Trophoblast cell (in vitro differentiated cells and primary cell): ENCODE measurements around the gene PRKCE.

Experiments used
- DNase-seq, 2 donors: peaks; one replicate each; pipeline ENCODE4 v3.0.0-alpha.2; 2016
- H2AFZ ChIP-seq: 2 replicates; pipeline ENCODE4 v1.6.1; 2013; ENCODE audit warnings: low read length, moderate library complexity, mild to moderate bottlenecking; ENCODE audit not compliant: insufficient read depth, poor library complexity
- H2AK5ac ChIP-seq: 2 replicates; pipeline ENCODE4 v1.6.1; 2013; ENCODE audit warnings: mild to moderate bottlenecking, low read length
- H2BK120ac ChIP-seq: 2 replicates; pipeline ENCODE4 v1.6.1; 2013; ENCODE audit warnings: low read length, mild to moderate bottlenecking, moderate library complexity; ENCODE audit not compliant: insufficient read depth, poor library complexity
- H2BK12ac ChIP-seq: 2 replicates; pipeline ENCODE4 v1.6.1; 2013; ENCODE audit warnings: mild to moderate bottlenecking, low read length, moderate library complexity
- H2BK5ac ChIP-seq: 2 replicates; pipeline ENCODE4 v1.6.1; 2013; ENCODE audit warnings: low read length, low read depth, moderate library complexity, mild to moderate bottlenecking; ENCODE audit not compliant: poor library complexity
- H3K14ac ChIP-seq: 2 replicates; pipeline ENCODE4 v1.6.1; 2013; ENCODE audit warnings: mild to moderate bottlenecking, low read length
- H3K18ac ChIP-seq: 2 replicates; pipeline ENCODE4 v1.6.1; 2013; ENCODE audit warnings: mild to moderate bottlenecking, low read length
- H3K23ac ChIP-seq: 2 replicates; pipeline ENCODE4 v1.6.1; 2013; ENCODE audit warnings: low read length
- H3K27ac ChIP-seq: 2 replicates; pipeline ENCODE4 v1.5.1; 2013; ENCODE audit warnings: low read depth, mild to moderate bottlenecking, inconsistent platforms, low read length, moderate library complexity
- H3K27me3 ChIP-seq: 2 replicates; pipeline ENCODE4 v1.6.1; 2013; ENCODE audit warnings: inconsistent platforms, mild to moderate bottlenecking, low read length, moderate library complexity; ENCODE audit not compliant: insufficient read depth
- H3K36me3 ChIP-seq, 2 experiments: 1 replicate in 1 of 2; 2 replicates in 1 of 2; pipeline ENCODE4 v1.6.1; 2013; ENCODE audit warnings: low read length in 2 of 2, mild to moderate bottlenecking in 2 of 2, moderate library complexity in 1 of 2; ENCODE audit not compliant: insufficient read depth in 2 of 2, control insufficient read depth in 1 of 2
- H3K4ac ChIP-seq: 2 replicates; pipeline ENCODE4 v1.6.1; 2013; ENCODE audit warnings: low read depth, mild to moderate bottlenecking, low read length, moderate library complexity
- H3K4me1 ChIP-seq, 2 experiments: 1 replicate in 1 of 2; 2 replicates in 1 of 2; pipeline ENCODE4 v1.6.1; 2013; ENCODE audit warnings: low read length in 2 of 2, mild to moderate bottlenecking in 2 of 2, moderate library complexity in 1 of 2; ENCODE audit not compliant: insufficient read depth in 2 of 2, control insufficient read depth in 1 of 2
- H3K4me2 ChIP-seq: 2 replicates; pipeline ENCODE4 v1.6.1; 2013; ENCODE audit warnings: inconsistent platforms, mild to moderate bottlenecking, low read length, moderate library complexity
- H3K4me3 ChIP-seq: 2 replicates; pipeline ENCODE4 v1.5.1; 2013; ENCODE audit warnings: mild to moderate bottlenecking, low read depth, low read length, inconsistent platforms
- H3K79me1 ChIP-seq: one replicate; pipeline ENCODE4 v1.6.1; 2013; ENCODE audit warnings: low read length
- H3K79me2 ChIP-seq: 2 replicates; pipeline ENCODE4 v1.6.1; 2013; ENCODE audit warnings: low read length, mild to moderate bottlenecking; ENCODE audit not compliant: control insufficient read depth, insufficient read depth, poor library complexity
- H3K9ac ChIP-seq: 2 replicates; pipeline ENCODE4 v1.6.1; 2013; ENCODE audit warnings: mild to moderate bottlenecking, low read length
- H3K9me3 ChIP-seq: 2 replicates; pipeline ENCODE4 v1.6.1; 2013; ENCODE audit warnings: low read depth, mild to moderate bottlenecking, control low read depth, inconsistent platforms, low read length; ENCODE audit not compliant: insufficient read depth
- H4K12ac ChIP-seq: 2 replicates; pipeline ENCODE4 v1.6.1; 2013; ENCODE audit warnings: low read depth, mild to moderate bottlenecking, low read length, moderate library complexity
- H4K8ac ChIP-seq: 2 replicates; pipeline ENCODE4 v1.6.1; 2013; ENCODE audit warnings: low read depth, mild to moderate bottlenecking, low read length, moderate library complexity
- H4K91ac ChIP-seq: one replicate; pipeline ENCODE4 v1.6.1; 2013; ENCODE audit warnings: low read depth, mild to moderate bottlenecking, low read length, moderate library complexity
- WGBS: extraction: QIAGEN DNeasy Blood & Tissue Kit; methylation state at CpG from one replicate; pipeline ENCODE4 v1.1.7; 2013; ENCODE audit warnings: missing lambda C conversion rate; ENCODE audit not compliant: insufficient read length, insufficient coverage; ENCODE audit errors: extremely low coverage; 5-methylcytosine and 5-hydroxymethylcytosine counted together

PRKCE gene

DNA sequence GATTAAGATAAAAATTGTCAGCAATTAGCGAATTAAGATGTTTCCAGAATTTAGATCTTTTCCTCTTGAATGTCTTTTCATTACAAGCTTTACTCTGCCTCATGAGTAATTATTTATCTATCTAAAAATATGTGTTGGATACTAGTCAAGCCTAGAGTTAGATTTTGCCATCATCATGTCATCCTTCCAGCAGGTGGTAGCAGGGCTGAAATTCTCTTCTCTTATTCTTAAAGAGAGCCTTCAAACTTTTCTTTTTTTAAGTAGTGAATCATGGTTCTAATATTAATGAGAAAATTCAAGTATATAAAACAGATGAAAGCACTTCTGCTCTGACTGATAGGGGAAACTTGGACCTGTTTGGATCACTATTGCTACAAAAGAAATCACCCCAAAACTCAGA lies 405.1 kb downstream of the PRKCE start:
- no peak overlapping the region for H3K4ac ChIP-seq
- H4K91ac ChIP-seq = no peak overlapping the region
- no peak overlapping the region for H3K4me3 ChIP-seq
- no CpG with 5 or more reads among the region's 1 CpG for WGBS
- no peak for DNase-seq
- no peak overlapping the region for H2AFZ ChIP-seq
- no peaks in the 10 kb centered on the region for H3K27me3 ChIP-seq
- no peak overlapping the region for H3K23ac ChIP-seq
- H3K79me2 ChIP-seq = no peaks in the 10 kb centered on the region
- H3K18ac ChIP-seq = no peak overlapping the region
- no peak overlapping the region for H3K4me2 ChIP-seq
- no peak overlapping the region for H2AK5ac ChIP-seq
- H3K79me1 ChIP-seq = peaks cover 2% of the 10 kb centered on the region
- H3K9me3 ChIP-seq = peaks cover 3% of the 10 kb centered on the region
- H2BK120ac ChIP-seq = no peak overlapping the region
- H3K14ac ChIP-seq = no peak overlapping the region
- no peak overlapping the region for H3K9ac ChIP-seq
- no peak overlapping the region for H3K27ac ChIP-seq
- no peak overlapping the region for H4K12ac ChIP-seq
- H4K8ac ChIP-seq = no peak overlapping the region
- H3K4me1 ChIP-seq = no peaks in the 10 kb centered on the region
- no peak overlapping the region for H2BK12ac ChIP-seq
- H3K36me3 ChIP-seq = no peaks in the 10 kb centered on the region
- H2BK5ac ChIP-seq = no peak overlapping the region

- no CpG with 5 or more reads among the region's 5 CpGs for WGBS
- no peak overlapping the region for H3K4me2 ChIP-seq
- no peak for DNase-seq
- H3K9ac ChIP-seq = no peak overlapping the region
- H3K23ac ChIP-seq = no peak overlapping the region
- H3K79me2 ChIP-seq = no peaks in the 10 kb centered on the region
- H3K4me3 ChIP-seq = no peak overlapping the region
- H3K4ac ChIP-seq = no peak overlapping the region
- peak overlapping the region; percentile 68 for H2BK12ac ChIP-seq
- no peak overlapping the region for H4K8ac ChIP-seq
- no peaks in the 10 kb centered on the region for H3K36me3 ChIP-seq
- no peak overlapping the region for H3K27ac ChIP-seq
- H2BK120ac ChIP-seq = no peak overlapping the region
- peaks cover 5% of the 10 kb centered on the region for H3K79me1 ChIP-seq
- no peaks in the 10 kb centered on the region for H3K27me3 ChIP-seq
- no peak overlapping the region for H4K91ac ChIP-seq
- no peak overlapping the region for H2AK5ac ChIP-seq
- H2AFZ ChIP-seq = no peak overlapping the region
- H3K18ac ChIP-seq = no peak overlapping the region
- H3K4me1 ChIP-seq = no peaks in the 10 kb centered on the region
- H3K14ac ChIP-seq = no peak overlapping the region
- no peak overlapping the region for H2BK5ac ChIP-seq
- H3K9me3 ChIP-seq = peaks cover 3% of the 10 kb centered on the region
- H4K12ac ChIP-seq = no peak overlapping the region
Observed at GRCh38 chr2:46058140-46058539, 406.7 kb downstream of the PRKCE start.

GRCh38 chr2:46062637-46063412 lies 411.4 kb downstream of the PRKCE start:
- Histone ChIP-seq H3K23ac (no peak overlapping the region), H4K8ac (no peak overlapping the region), H3K27me3 (no peaks in the 10 kb centered on the region), H2BK120ac (peak overlapping the region; percentile 71), H3K4me2 (no peak overlapping the region), H2AK5ac (no peak overlapping the region), H3K4me3 (no peak overlapping the region), H3K79me2 (peaks cover 8% of the 10 kb centered on the region), H3K18ac (no peak overlapping the region), H2BK12ac (peak overlapping the region; percentile 77), H3K79me1 (peaks cover 26% of the 10 kb centered on the region), H3K4ac (no peak overlapping the region), H3K4me1 (peaks cover 14 to 19% of the 10 kb centered on the region in 2 experiments), H2BK5ac (no peak overlapping the region), H2AFZ (no peak overlapping the region), H3K36me3 (no peaks in the 10 kb centered on the region), H4K91ac (peak overlapping the region; percentile 58), H3K27ac (no peak overlapping the region), H3K14ac (no peak overlapping the region), H4K12ac (no peak overlapping the region), H3K9me3 (no peaks in the 10 kb centered on the region), H3K9ac (no peak overlapping the region)
- whole genome bisulfite sequencing = no CpG with 5 or more reads among the region's 15 CpGs
- peak; percentile 86 to 98 for DNase-seq

GRCh38 chr2:46064396-46064795 lies 412.9 kb downstream of the PRKCE start:
- no peak overlapping the region for H2BK12ac ChIP-seq
- H3K4ac ChIP-seq = peak overlapping the region; percentile 90
- DNase-seq = peak in 1 of 2 donors; percentile 77
- peaks cover 11% of the 10 kb centered on the region for H3K79me2 ChIP-seq
- H4K12ac ChIP-seq = no peak overlapping the region
- H2AK5ac ChIP-seq = no peak overlapping the region
- peak overlapping the region; percentile 96 for H3K27ac ChIP-seq
- peak overlapping the region; percentile 96 for H3K14ac ChIP-seq
- H3K4me3 ChIP-seq = no peak overlapping the region
- H2AFZ ChIP-seq = no peak overlapping the region
- H3K79me1 ChIP-seq = peaks cover 30% of the 10 kb centered on the region
- no peaks in the 10 kb centered on the region for H3K9me3 ChIP-seq
- H3K4me2 ChIP-seq = no peak overlapping the region
- no CpG with 5 or more reads among the region's 1 CpG for WGBS
- no peak overlapping the region for H3K18ac ChIP-seq
- no peaks in the 10 kb centered on the region for H3K27me3 ChIP-seq
- peak overlapping the region; percentile 99 for H2BK5ac ChIP-seq
- H3K23ac ChIP-seq = no peak overlapping the region
- H4K8ac ChIP-seq = no peak overlapping the region
- H4K91ac ChIP-seq = peak overlapping the region; percentile 97
- H3K4me1 ChIP-seq = peaks cover 14 to 26% of the 10 kb centered on the region in 2 experiments
- H3K36me3 ChIP-seq = no peaks in the 10 kb centered on the region
- H3K9ac ChIP-seq = no peak overlapping the region
- H2BK120ac ChIP-seq = peak overlapping the region; percentile 99
